GM23338 (cell line): Measurements from ENCODE around the gene NGLY1. TPM values are rescaled to one million over a fixed set of nuclear protein-coding genes. Genes with fewer than 3 reads are reported as not detected.

ENCODE experiments used
- ATAC-seq: fragments of 200-7000 bp; cut with Tn5 transposase; 3 replicates; pipeline ENCODE4 v1.9.1; 2020
- DNase-seq: peaks from one replicate; pipeline ENCODE4 v3.0.0-alpha.2; 2015; ENCODE audit warnings: low spot score
- H2AFZ ChIP-seq: fragments of 200-600 bp; sonication (generic); 2 replicates; pipeline ENCODE4 v1.8.0; 2016; ENCODE audit warnings: antibody characterized with exemption, mild to moderate bottlenecking, moderate library complexity
- H3F3A ChIP-seq: fragments of 200-600 bp; sonication (generic); replicated peaks from 2 replicates; pipeline ENCODE4 v1.8.0; 2017; ENCODE audit warnings: antibody characterized with exemption, mixed run types, low read depth
- H3K27ac ChIP-seq: fragments of 200-600 bp; sonication (generic); 2 replicates; pipeline ENCODE4 v1.6.1; 2016; ENCODE audit warnings: low read depth
- H3K27me3 ChIP-seq: fragments of 200-600 bp; sonication (generic); 2 replicates; pipeline ENCODE4 v1.8.0; 2016; ENCODE audit warnings: mild to moderate bottlenecking, mixed run types, moderate library complexity; ENCODE audit not compliant: insufficient read depth
- H3K36me3 ChIP-seq: fragments of 200-600 bp; sonication (generic); 2 replicates; pipeline ENCODE4 v1.8.0; 2016; ENCODE audit warnings: mild to moderate bottlenecking; ENCODE audit not compliant: insufficient read depth
- H3K4me1 ChIP-seq: fragments of 200-600 bp; sonication (generic); 2 replicates; pipeline ENCODE4 v1.8.0; 2016; ENCODE audit warnings: mild to moderate bottlenecking, moderate library complexity; ENCODE audit not compliant: insufficient read depth
- H3K4me2 ChIP-seq: fragments of 200-600 bp; sonication (generic); 2 replicates; pipeline ENCODE4 v1.7.1; 2017; ENCODE audit warnings: mixed run types
- H3K4me3 ChIP-seq: fragments of 200-600 bp; sonication (generic); 2 replicates; pipeline ENCODE4 v1.6.1; 2016; ENCODE audit warnings: mixed run types
- H3K79me2 ChIP-seq: fragments of 200-600 bp; sonication (generic); replicated peaks from 2 replicates; pipeline ENCODE4 v1.8.0; 2017; ENCODE audit warnings: mild to moderate bottlenecking; ENCODE audit not compliant: insufficient read depth
- H3K9me2 ChIP-seq: fragments of 200-600 bp; sonication (generic); 2 replicates; pipeline ENCODE4 v1.8.0; 2017; ENCODE audit not compliant: insufficient read depth
- H4K20me1 ChIP-seq: fragments of 200-600 bp; sonication (generic); replicated peaks from 2 replicates; pipeline ENCODE4 v1.8.0; 2017; ENCODE audit warnings: mild to moderate bottlenecking; ENCODE audit not compliant: insufficient read depth
- H3K27ac Mint-ChIP-seq: 2 replicates; pipeline ENCODE4 v1.8.0; 2020; ENCODE audit warnings: inconsistent platforms, mild to moderate bottlenecking, moderate library complexity, mixed read lengths
- H3K27me3 Mint-ChIP-seq: 3 replicates; pipeline ENCODE4 v1.8.0; 2022; ENCODE audit warnings: low read depth, mild to moderate bottlenecking, moderate library complexity, mixed read lengths, inconsistent platforms; ENCODE audit not compliant: insufficient read depth, poor library complexity
- H3K36me3 Mint-ChIP-seq: 3 replicates; pipeline ENCODE4 v1.8.0; 2021; ENCODE audit warnings: low read depth, mild to moderate bottlenecking, inconsistent platforms, moderate library complexity, mixed read lengths
- H3K4me1 Mint-ChIP-seq: 3 replicates; pipeline ENCODE4 v1.8.0; 2020; ENCODE audit warnings: mild to moderate bottlenecking, inconsistent platforms, mixed read lengths
- H3K4me3 Mint-ChIP-seq: 3 replicates; pipeline ENCODE4 v1.8.0; 2021; ENCODE audit warnings: moderate library complexity, mild to moderate bottlenecking, inconsistent platforms, mixed read lengths
- H3K9me3 Mint-ChIP-seq: 3 replicates; pipeline ENCODE4 v1.8.0; 2020; ENCODE audit warnings: moderate library complexity, mild to moderate bottlenecking, inconsistent platforms, mixed read lengths
- CREB1 ChIP-seq: fragments of 250-450 bp; sonication (Bioruptor Pico); IDR thresholded peaks from 2 replicates; pipeline ENCODE4 v1.5.0; 2020; ENCODE audit warnings: low read depth, mild to moderate bottlenecking, moderate library complexity
- EZH2 ChIP-seq: fragments of 200-600 bp; sonication (generic); IDR thresholded peaks from one replicate; pipeline ENCODE4 v1.8.0; 2017; ENCODE audit warnings: antibody characterized with exemption, mild to moderate bottlenecking, low read depth; ENCODE audit not compliant: unreplicated experiment
- EZH2phosphoT487 ChIP-seq: fragments of 200-600 bp; sonication (generic); IDR thresholded peaks from one replicate; pipeline ENCODE4 v1.8.1; 2018; ENCODE audit warnings: antibody characterized with exemption; ENCODE audit not compliant: unreplicated experiment
- JUNB ChIP-seq: IDR thresholded peaks from one replicate; pipeline ENCODE4 v1.6.1; 2016; ENCODE audit warnings: antibody characterized with exemption; ENCODE audit not compliant: unreplicated experiment
- NANOG ChIP-seq: IDR thresholded peaks from 2 replicates; pipeline ENCODE4 v1.6.1; 2016; ENCODE audit warnings: antibody characterized with exemption, borderline replicate concordance
- POLR2AphosphoS5 ChIP-seq: IDR thresholded peaks from 2 replicates; pipeline ENCODE4 v1.6.1; 2016; ENCODE audit warnings: antibody characterized with exemption, low read depth
- STAT1 ChIP-seq: IDR thresholded peaks from one replicate; pipeline ENCODE4 v1.6.1; 2016; ENCODE audit warnings: antibody characterized with exemption; ENCODE audit not compliant: unreplicated experiment
- ZNF114 ChIP-seq: fragments of 250-450 bp; sonication (Bioruptor Pico); IDR thresholded peaks from 2 replicates; pipeline ENCODE4 v1.5.0; 2020; ENCODE audit warnings: mild to moderate bottlenecking, moderate library complexity
- ZNF331 ChIP-seq: fragments of 250-450 bp; sonication (Bioruptor Pico); IDR thresholded peaks from 2 replicates; pipeline ENCODE4 v1.5.0; 2020; ENCODE audit warnings: low read depth, mild to moderate bottlenecking, moderate library complexity
- ZNF462 ChIP-seq: fragments of 250-450 bp; sonication (Bioruptor Pico); IDR thresholded peaks from 2 replicates; pipeline ENCODE4 v1.5.0; 2020; ENCODE audit warnings: mild to moderate bottlenecking, moderate library complexity
- polyA plus RNA-seq: library from polyadenylated mRNA; unstranded; fragments of >200 nt; fragmentation: Nextera tagmentation; extraction: Ambion mirVana; gene quantifications from 2 replicates; pipeline ENCODE4 v1.2.1, GENCODE V29; 2016
- total RNA-seq: library from RNA; depleted of rRNA; stranded (reverse); fragments of >200 nt; shearing (Covaris generic); gene quantifications from 2 replicates; pipeline ENCODE4 v1.2.3, GENCODE V29; 2014
- TF ChIP-seq, protein P1 (sequence below): IDR thresholded peaks from one replicate; pipeline ENCODE4 v1.6.1; 2018; ENCODE audit warnings: antibody characterized with exemption; ENCODE audit not compliant: unreplicated experiment
- TF ChIP-seq, protein P2 (sequence below), 2 experiments: fragments of 200-600 bp in 1 of 2; sonication (generic) in 1 of 2; conservative IDR thresholded peaks; 2 replicates each; pipeline versions ENCODE4 v1.5.1 to v1.6.1; 2016 to 2017; ENCODE audit warnings: antibody characterized with exemption in 2 of 2, low read depth in 2 of 2, mild to moderate bottlenecking in 2 of 2, moderate library complexity in 1 of 2
- TF ChIP-seq, protein P3 (sequence below): IDR thresholded peaks from 2 replicates; pipeline ENCODE4 v1.6.1; 2016; ENCODE audit warnings: antibody characterized with exemption

The NGLY1 gene
- total and polyA plus RNA-seq, 2 experiments from 2014 or later = 20.4 to 43.5 TPM

- Histone ChIP-seq H3K4me1 (peaks cover 13% of the 10 kb centered on the region), H3K79me2 (no peaks in the 10 kb centered on the region), H3F3A (no peaks in the 10 kb centered on the region), H4K20me1 (no peaks in the 10 kb centered on the region), H3K9me2 (no peaks in the 10 kb centered on the region), H3K27ac (no peak overlapping the region), H3K4me3 (no peak overlapping the region), H3K4me2 (no peak overlapping the region), H3K27me3 (no peaks in the 10 kb centered on the region), H3K36me3 (no peaks in the 10 kb centered on the region), H2AFZ (no peak overlapping the region)
- ATAC-seq = no peak
- Mint-ChIP-seq H3K36me3 (peaks cover 12% of the 10 kb centered on the region), H3K27ac (no peak overlapping the region), H3K9me3 (no peaks in the 10 kb centered on the region), H3K4me1 (peaks cover 13% of the 10 kb centered on the region), H3K27me3 (no peaks in the 10 kb centered on the region), H3K4me3 (no peak overlapping the region)
- no peak for TF ChIP-seq STAT1
- no peak for TF ChIP-seq ZNF114 (CRISPR knock-in tag)
- TF ChIP-seq, protein P1, sequence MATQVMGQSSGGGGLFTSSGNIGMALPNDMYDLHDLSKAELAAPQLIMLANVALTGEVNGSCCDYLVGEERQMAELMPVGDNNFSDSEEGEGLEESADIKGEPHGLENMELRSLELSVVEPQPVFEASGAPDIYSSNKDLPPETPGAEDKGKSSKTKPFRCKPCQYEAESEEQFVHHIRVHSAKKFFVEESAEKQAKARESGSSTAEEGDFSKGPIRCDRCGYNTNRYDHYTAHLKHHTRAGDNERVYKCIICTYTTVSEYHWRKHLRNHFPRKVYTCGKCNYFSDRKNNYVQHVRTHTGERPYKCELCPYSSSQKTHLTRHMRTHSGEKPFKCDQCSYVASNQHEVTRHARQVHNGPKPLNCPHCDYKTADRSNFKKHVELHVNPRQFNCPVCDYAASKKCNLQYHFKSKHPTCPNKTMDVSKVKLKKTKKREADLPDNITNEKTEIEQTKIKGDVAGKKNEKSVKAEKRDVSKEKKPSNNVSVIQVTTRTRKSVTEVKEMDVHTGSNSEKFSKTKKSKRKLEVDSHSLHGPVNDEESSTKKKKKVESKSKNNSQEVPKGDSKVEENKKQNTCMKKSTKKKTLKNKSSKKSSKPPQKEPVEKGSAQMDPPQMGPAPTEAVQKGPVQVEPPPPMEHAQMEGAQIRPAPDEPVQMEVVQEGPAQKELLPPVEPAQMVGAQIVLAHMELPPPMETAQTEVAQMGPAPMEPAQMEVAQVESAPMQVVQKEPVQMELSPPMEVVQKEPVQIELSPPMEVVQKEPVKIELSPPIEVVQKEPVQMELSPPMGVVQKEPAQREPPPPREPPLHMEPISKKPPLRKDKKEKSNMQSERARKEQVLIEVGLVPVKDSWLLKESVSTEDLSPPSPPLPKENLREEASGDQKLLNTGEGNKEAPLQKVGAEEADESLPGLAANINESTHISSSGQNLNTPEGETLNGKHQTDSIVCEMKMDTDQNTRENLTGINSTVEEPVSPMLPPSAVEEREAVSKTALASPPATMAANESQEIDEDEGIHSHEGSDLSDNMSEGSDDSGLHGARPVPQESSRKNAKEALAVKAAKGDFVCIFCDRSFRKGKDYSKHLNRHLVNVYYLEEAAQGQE = no peak
- no peak for TF ChIP-seq JUNB
- no peak for TF ChIP-seq ZNF462 (CRISPR knock-in tag)
- TF ChIP-seq, protein P2, sequence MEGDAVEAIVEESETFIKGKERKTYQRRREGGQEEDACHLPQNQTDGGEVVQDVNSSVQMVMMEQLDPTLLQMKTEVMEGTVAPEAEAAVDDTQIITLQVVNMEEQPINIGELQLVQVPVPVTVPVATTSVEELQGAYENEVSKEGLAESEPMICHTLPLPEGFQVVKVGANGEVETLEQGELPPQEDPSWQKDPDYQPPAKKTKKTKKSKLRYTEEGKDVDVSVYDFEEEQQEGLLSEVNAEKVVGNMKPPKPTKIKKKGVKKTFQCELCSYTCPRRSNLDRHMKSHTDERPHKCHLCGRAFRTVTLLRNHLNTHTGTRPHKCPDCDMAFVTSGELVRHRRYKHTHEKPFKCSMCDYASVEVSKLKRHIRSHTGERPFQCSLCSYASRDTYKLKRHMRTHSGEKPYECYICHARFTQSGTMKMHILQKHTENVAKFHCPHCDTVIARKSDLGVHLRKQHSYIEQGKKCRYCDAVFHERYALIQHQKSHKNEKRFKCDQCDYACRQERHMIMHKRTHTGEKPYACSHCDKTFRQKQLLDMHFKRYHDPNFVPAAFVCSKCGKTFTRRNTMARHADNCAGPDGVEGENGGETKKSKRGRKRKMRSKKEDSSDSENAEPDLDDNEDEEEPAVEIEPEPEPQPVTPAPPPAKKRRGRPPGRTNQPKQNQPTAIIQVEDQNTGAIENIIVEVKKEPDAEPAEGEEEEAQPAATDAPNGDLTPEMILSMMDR (conservative IDR thresholded peaks at IDR 0.05; ENCODE audit: low read depth in 2 of 2) = no peak
- TF ChIP-seq EZH2 = no peak
- TF ChIP-seq, protein P3, sequence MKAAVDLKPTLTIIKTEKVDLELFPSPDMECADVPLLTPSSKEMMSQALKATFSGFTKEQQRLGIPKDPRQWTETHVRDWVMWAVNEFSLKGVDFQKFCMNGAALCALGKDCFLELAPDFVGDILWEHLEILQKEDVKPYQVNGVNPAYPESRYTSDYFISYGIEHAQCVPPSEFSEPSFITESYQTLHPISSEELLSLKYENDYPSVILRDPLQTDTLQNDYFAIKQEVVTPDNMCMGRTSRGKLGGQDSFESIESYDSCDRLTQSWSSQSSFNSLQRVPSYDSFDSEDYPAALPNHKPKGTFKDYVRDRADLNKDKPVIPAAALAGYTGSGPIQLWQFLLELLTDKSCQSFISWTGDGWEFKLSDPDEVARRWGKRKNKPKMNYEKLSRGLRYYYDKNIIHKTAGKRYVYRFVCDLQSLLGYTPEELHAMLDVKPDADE = no peak
- no peak for TF ChIP-seq POLR2AphosphoS5
- no peak for TF ChIP-seq CREB1 (CRISPR knock-in tag)
- TF ChIP-seq NANOG = no peak
- TF ChIP-seq ZNF331 = no peak
- no peak for TF ChIP-seq EZH2phosphoT487
- no peak for DNase-seq
Measured at GRCh38 chr3:25744470-25744869, 38.8 kb downstream of the NGLY1 start.
